Epithelial cell of prostate (primary cell): ENCODE measurements around the gene DUOXA1.
"Not testable (repeated sequence)": the region's sequence is repeated elsewhere in the genome, so short reads cannot be mapped to it uniquely, and the experiment has no call there.

Experiments
- DNase-seq: peaks from one replicate; pipeline ENCODE4 v3.0.0-alpha.2; 2011; ENCODE audit warnings: low read depth, low spot score
- H3K27ac ChIP-seq: fragments of 450-650 bp; 2 replicates; pipeline ENCODE4 v1.5.1; 2017; ENCODE audit warnings: mild to moderate bottlenecking

DUOXA1 gene

DNA sequence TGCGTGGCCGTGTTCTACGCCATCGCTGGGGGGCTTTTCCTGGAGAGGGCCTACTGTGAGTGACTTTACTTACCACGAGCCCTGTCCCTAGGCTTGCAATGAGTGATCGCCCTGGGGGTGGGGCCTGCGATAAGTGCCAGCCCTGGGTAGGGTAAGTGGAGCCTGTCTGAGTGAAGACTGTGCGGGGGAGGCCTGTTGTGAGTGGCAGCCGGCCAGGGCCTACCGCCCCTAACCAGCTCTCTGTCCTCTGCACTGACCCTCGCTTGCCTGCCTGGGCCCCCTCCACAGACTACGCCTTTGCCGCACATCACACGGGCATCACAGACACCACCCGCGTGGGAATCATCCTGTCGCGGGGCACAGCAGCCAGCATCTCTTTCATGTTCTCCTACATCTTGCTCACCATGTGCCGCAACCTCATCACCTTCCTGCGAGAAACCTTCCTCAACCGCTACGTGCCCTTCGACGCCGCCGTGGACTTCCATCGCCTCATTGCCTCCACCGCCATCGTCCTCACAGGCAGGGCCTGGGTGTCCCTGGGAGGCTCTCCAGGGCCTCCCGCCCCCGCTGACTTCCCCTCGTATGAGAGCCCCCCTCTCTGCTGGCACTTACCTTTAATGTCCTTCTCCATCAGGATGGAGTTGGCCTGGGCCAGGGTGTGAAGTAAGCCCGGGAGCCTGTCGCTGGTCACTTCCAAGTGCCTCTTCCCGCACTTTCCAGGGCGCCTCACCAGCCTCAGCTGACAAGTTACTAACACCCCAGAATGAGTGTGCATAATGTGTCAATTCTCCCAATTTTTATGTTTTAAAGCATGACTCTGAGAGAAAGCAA, 22.5 kb upstream of the DUOXA1 start:
- DNase-seq: no peak
- no peak overlapping the region for H3K27ac ChIP-seq

DNA sequence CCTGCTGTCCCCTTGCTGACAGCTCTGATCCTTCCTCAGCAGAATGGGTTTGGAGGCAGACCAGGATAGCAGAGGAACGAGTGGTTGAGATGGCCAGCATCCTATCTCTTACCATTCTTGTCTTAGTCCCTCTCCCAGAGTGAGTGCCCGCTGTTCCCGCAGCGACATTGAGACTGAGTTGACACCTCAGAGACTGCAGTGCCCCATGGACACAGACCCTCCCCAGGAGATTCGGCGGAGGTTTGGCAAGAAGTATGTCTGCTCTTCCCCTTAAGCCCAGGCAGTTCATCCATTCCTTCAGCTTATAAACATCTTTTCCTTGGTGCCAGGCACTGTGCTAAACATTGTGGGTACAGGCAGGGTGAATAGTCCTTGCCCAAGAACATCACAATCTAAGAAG, 21.3 kb upstream of the DUOXA1 start:
- DNase-seq: no peak
- no peak overlapping the region for H3K27ac ChIP-seq

DNA sequence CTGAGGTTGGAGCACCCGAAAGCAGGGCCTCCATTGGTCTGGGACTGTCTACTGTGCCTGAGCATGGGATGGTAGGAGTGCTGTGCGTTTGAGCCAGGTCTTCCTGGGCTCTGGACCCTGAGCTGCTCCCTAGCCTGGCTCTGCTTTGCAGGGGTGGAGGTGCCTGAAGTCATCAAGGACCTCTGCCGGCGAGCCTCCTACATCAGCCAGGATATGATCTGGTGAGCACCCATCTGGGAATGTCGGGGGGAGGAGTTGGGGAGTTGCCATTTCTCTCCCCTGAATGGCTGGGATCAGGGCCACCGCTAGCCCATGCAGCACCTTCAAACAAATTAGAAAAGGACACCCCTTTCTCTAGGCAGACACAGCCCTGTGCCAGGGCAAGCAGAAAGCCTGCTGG, 20.8 kb upstream of the DUOXA1 start:
- no peak overlapping the region for H3K27ac ChIP-seq
- DNase-seq: no peak

DNA sequence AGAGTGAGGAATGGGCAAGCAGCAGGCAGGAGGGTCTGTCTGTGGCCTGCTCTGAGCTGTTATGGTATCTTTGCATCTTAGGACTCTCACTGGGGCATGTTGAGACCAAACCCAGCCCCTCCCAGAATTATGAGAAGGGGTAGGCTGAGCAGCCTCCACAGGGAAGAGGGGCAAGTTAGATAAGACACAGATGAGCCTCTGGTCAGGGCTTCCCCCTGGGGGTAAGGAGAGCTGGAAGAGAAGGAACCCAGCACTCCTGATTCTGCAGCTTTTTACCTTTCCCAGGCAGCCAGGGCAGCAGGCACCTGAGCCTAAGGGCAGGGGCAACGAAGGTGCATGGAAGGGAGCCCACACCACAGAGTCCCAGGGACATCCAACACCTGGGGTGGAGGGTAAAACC, 19.4 kb upstream of the DUOXA1 start:
- no peak for DNase-seq
- H3K27ac ChIP-seq: peak overlapping the region; percentile 66

DNA sequence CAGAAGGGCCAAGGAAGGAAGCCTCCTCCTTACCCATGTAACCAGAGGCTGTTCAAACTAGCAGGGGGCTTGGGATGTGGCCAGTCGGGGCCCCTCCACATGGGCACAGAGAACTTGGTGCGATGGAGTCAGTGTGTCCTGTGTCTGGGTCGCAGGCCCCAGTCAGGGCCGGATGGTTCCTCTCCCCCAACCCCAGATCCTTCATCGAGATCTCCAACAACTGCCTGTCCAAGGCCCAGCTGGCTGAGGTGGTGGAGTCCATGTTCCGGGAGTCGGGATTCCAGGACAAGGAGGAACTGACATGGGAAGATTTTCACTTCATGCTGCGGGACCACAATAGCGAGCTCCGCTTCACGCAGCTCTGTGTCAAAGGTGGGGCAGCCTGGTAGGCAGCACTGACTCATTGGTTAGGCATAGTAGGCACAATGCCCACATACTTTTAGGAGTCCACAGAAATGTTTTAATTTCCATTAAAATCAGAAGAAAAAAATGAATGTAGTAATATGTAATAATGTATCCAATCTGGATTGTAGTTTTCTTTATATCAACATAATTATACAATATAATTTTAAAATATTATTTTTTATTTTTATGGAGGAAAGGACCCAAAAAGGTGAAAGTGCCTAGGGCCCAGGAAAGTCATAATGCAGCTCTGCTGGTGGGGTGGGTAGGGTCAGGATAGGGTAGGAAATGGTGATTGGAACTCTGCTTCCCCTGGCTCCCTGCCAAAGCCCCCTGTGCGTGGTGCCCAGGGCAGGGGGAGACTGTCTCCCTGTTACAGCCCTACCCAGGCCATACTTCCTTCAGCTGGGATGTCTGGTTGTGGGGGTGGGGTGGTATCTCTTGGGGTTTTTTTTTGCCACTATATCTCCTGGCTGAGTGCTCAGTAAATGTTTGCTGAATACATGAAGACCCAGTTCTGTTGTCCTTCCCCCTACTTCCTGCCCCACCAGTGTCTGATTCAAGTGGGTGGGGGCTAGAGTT, 18.7 kb upstream of the DUOXA1 start:
- peak overlapping the region; percentile 66 for H3K27ac ChIP-seq
- DNase-seq: no peak

DNA sequence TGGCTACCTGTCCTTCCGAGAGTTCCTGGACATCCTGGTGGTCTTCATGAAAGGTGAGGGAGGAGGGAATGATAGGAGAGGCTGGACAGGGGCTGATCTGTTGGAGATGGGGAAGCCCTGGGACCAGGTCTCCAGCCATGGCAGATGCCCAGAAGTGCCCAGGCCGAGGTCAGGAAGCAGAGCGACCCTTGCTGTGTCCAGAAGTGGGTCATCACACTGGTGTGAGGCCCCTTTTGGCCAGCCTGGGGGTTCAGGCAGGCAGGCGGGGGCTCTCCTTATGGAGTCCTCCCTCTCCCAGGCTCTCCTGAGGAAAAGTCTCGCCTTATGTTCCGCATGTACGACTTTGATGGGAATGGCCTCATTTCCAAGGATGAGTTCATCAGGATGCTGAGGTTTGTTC, 17.9 kb upstream of the DUOXA1 start:
- DNase-seq: no peak
- peak overlapping the region; percentile 66 for H3K27ac ChIP-seq

DNA sequence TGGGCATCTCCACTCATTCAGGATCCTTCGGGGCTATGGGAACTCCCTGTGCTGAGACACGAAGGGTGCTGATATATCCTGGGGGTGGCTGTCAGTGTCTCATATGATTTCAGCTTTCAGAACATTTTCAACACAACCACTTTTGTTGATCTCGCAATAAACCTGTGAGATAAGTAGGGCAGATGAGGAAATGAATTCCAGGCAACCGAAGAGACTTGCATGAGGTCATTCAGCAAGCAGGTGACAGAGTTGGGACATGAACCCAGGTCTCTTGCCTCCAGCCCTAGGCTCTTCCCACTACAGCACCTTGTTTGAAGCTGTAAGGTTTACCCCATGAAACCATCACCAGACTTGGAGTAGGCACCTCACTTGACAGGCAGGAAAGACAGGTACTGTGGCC, 16.7 kb upstream of the DUOXA1 start:
- H3K27ac ChIP-seq: peak overlapping the region; percentile 66
- peak; percentile 52 for DNase-seq

DNA sequence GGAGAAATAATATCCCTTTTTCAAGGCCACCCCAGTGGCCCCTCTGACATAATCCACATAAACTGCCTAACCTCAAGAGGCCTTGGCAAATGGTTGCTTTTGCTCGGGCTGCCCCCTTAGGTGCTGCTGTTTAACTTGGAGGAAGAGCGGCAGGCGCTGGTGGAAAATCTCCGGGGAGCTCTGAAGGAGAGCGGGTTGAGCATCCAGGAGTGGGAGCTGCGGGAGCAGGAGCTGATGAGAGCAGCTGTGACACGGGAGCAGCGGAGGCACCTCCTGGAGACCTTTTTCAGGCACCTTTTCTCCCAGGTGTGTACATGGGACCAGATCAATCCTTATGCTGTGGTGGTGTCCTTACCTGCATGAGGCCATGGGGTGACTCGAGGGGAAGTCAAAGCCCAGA, 15.1 kb upstream of the DUOXA1 start:
- H3K27ac ChIP-seq: peak overlapping the region; percentile 66
- DNase-seq: no peak

DNA sequence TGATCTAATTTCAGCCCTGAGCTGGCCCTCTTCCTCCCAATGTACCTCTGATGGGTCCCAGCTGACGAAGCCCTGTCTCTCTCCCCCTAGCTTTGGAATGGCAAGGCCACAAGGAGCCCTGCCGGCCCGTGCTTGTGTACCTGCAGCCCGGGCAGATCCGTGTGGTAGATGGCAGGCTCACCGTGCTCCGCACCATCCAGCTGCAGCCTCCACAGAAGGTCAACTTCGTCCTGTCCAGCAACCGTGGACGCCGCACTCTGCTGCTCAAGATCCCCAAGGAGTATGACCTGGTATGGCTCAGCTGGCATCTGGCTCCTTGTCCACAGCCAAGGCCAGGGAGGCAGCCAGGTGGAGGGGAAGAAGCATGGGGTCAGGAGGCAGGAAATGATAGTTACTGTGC, 14.3 kb upstream of the DUOXA1 start:
- no peak for DNase-seq
- H3K27ac ChIP-seq: no peak overlapping the region

DNA sequence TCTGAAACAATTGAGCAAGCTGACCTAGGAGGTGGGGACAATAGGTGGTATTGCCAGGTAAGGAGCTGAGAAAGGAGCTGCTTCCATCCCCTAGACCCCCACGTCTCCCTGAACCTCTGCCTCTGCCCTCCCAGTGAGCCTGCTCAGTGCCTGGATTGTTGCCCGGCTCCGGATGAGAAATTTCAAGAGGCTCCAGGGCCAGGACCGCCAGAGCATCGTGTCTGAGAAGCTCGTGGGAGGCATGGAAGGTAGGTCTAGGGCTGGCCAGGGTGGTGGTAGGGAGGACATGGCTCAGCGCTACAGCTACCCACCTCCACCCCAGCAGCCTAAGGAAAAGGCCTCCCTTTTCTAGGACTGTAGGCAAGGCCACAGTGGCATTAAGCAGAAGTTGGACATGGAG, 13.4 kb upstream of the DUOXA1 start:
- H3K27ac ChIP-seq: no peak overlapping the region
- no peak for DNase-seq

DNA sequence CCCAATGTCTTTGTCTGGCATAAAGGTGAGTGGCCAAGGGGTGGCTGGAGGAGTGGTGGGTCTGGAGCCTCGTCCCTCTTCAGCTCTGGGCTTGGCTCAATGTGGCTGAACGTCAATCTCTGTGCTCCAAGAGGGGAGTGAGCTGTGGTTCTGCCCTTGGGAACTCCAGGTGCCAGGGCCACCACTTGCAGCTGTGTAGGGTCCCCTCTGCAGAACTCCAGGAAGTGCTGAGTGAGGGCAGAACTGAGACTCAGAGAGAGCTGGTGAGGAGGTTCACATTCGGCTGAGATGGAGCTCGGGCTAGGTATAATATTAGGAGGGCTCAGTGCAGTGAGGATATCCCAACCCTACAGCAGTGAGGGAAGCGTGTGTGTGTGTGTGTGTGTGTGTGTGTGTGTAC, 11.7 kb upstream of the DUOXA1 start:
- H3K27ac ChIP-seq: no peak overlapping the region
- no peak for DNase-seq

DNA sequence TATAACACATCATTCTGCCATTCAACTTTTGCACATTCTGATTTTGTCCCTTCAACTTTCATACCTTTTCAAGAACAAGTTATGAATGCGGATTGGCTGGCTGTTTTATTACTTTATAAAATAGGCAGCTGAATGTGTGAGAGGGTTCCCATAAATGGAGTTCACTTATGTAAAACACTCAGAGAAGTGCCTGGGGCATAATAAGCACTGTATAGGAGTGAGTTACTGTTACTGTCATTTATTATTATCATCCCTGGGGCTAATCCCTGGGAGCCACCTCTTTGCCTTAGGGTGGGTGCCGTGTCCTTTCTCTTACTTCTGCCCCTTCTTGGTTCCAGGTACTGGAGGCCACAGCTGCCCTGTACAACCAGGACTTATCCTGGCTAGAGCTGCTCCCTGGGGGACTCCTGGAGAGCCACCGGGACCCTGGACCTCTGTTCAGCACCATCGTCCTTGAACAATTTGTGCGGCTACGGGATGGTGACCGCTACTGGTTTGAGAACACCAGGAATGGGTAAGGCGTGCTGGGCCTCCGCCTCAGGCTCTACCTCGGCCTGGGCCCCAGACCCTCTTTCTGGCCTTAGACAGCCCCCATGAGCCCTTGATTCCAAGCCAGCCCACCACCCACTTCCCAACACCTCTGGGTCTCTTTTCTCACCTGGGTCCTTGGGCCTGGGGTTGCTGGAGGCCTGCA, 11.0 kb upstream of the DUOXA1 start:
- no peak for DNase-seq
- H3K27ac ChIP-seq: no peak overlapping the region

DNA sequence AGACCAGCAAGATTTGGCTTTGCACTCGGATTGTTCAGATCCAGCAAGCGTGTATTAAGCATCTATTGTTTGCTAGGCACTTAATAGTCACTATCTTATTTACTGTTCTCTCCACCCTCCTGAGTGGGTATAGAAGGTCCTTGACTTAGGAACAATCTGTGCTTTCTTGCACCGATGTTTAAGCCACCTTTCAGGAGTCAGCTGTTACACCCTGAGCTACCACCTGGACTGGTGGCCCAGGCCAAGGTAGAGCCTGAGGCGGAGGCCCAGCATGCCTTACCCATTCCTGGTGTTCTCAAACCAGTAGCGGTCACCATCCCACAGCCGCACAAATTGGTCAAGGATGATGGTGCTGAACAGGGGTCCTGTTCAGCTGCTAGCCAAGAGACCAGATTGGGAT, 10.1 kb upstream of the DUOXA1 start:
- H3K27ac ChIP-seq: no peak overlapping the region
- no peak for DNase-seq

DNA sequence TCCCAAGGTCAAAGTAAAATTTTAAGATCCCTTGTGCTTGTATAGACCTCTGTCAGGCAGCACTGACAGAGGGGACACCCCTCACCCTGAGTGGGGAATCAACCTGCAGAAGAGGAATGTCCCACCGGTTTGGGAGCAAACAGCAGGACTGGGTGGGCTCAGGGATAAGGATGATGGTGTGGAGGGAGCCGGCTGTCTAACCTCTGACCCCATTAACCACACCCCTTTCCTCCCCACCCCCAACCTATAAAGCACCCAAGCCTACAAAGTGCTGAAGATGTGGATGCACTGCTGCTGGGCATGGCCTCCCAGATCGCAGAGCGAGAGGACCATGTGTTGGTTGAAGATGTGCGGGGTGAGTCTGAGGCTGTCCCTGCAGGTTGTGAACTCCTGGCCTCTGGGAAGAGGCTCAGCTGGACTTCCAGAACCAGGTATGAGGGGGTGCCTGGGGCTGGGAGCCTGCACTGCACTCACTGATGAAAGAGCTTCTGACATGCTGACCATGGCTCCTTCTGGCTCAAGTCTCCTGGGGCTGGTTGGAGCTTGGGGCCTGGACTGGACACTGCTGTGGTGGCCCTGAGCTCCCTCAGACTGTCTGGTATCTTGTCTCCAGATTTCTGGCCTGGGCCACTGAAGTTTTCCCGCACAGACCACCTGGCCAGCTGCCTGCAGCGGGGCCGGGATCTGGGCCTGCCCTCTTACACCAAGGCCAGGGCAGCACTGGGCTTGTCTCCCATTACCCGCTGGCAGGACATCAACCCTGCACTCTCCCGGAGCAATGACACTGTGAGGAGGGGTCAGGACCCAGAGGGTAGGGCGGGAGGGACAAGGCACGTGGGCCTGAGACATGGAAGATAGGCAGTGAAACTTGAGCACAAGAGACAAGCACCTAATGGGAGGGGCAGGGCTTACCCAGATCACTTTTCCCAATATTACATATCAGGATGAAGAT, 9.4 kb upstream of the DUOXA1 start:
- no peak for DNase-seq
- H3K27ac ChIP-seq: no peak overlapping the region

DNA sequence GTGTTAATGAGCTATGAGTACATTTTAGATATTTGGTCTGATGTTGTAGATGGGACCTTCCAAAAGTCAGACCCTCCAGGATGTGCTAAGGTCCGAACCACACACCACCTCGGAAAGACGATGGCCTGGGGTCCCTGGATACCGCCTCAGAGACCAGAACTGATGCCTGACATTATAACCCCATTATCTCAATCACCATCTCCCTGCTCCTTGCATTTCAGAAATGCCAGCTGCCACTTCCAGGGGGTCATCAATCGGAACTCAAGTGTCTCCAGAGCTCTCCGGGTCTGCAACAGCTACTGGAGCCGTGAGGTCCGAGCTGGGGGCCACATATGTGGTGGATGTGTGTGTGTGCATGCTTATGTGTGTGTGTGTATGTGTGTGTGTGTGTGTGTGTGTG, 8.0 kb upstream of the DUOXA1 start:
- H3K27ac ChIP-seq: no peak overlapping the region
- no peak for DNase-seq

DNA sequence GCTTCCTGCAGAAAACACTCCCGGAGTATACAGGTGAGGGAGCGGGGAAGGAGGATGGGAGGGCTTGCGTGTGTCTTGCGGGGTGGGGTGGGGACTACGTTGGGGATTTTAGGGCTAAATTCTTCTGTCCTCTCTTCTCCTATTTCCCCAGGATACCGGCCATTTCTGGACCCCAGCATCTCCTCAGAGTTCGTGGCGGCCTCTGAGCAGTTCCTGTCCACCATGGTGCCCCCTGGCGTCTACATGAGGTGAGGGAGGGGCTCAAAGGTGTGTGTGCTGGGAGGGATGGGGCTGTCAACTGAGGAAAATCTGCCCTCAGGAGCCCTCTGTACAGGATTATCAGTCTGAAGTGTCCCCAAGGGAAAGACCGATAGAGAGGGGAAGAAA, 6.7 kb upstream of the DUOXA1 start:
- H3K27ac ChIP-seq: no peak overlapping the region
- no peak for DNase-seq

DNA sequence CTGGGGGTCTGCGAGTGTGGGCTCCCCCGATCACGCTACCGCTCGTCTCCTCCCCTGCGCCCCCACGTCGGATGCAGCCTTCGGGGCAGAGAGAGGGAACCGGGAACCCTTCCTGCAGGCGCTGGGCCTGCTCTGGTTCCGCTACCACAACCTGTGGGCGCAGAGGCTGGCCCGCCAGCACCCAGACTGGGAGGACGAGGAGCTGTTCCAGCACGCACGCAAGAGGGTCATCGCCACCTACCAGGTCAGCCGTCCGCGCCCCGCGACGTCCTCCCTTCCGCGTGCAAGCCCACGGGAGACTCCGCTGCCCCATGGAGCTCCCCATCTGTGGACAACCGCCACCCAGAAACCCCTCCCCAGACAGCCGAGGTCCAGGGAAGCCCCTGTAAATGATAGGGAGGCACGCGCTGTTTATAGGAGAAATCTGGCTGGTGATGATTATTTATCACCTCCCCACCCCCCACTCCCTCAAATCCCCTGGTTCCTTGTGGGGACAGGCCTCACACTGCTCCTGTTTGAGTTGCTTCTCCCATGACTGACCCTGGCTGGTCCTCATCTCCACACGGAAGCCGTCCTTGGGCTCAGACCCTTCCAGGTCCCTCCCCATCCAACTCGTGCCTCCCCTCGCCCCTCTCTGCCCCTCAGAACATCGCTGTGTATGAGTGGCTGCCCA, 6.2 kb upstream of the DUOXA1 start:
- not testable (repeated sequence) for DNase-seq, H3K27ac ChIP-seq

DNA sequence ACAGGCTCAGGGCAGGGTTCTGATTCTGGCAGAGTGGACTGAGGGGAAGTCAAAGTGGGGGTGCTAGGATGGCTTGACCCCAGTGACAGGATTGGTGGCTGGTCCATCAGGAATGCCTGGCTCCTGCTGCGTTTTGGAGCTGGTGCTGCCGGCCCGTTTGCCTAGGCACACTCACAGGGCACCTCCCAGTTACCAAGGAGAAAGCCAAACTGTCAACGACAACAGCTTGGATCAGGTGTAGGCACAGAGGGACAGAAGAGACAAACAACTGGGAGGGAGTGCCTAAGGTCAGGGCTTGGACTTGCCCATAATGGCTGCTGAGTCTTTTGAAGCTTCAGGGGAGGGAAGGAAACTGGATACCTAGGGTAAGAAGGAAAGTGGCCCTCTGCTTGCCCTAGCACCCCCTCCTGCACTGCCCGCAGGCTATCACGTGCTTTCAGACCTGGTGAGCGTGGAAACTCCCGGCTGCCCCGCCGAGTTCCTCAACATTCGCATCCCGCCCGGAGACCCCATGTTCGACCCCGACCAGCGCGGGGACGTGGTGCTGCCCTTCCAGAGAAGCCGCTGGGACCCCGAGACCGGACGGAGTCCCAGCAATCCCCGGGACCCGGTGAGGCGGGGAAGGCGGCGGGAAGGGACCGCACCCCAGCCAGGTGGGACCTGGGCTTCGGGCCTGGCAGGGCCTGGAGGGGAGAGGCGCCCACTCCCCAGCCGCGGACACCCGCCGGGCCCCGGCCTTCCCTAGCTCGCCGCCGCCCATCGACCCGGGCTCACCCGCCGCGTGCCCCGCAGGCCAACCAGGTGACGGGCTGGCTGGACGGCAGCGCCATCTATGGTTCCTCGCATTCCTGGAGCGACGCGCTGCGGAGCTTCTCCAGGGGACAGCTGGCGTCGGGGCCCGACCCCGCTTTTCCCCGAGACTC, 5.3 kb upstream of the DUOXA1 start:
- no peak for DNase-seq

More for the DNA sequence above, 5.3 kb upstream of the DUOXA1 start:
- H3K27ac ChIP-seq: no peak overlapping the region
